ENCODE measurements around the gene ZBED2. TPM values are rescaled to one million over a fixed set of nuclear protein-coding genes. Genes with fewer than 3 reads are reported as not detected.

ZBED2 gene
- total and polyA plus RNA-seq, 8 donors, result 1.5 TPM; not detected in 7

DNA sequence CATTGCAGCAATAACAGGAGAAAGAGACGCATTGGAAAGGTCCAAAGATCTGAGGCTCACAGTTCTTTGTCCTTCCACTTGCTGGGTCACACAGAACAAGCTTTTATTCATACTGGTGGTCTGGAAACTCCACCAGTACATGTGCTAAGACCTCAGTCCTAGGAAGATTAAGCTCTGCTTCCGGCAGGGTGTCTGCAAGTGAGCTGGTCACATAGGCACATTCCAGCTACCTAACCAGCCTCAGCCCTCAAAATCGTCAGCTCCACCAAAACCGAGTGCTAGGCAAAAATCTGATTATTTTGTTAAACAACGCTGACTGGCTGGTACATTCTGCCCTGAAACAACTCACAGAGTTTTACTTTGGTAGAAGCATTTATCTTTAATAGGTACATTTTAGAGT lies 2.2 kb downstream of the ZBED2 start:
- Histone ChIP-seq H3K9me3 (no peaks in the 10 kb centered on the region), H3K27me3 (no peaks in the 10 kb centered on the region), H3K27ac (no peak overlapping the region), H3K36me3 (no peaks in the 10 kb centered on the region), H3K4me1 (peaks cover 0 to 6% (median 0%) of the 10 kb centered on the region in 4 donors), H3K4me3 (no peak overlapping the region)
- intact Hi-C loops (cut with DNase I; ENCODE audit: low total_unique reads), result no loop called here
- no peak for DNase-seq
- WGBS, 5 donors, result 33 to 63% (median 47%) methylated on average over 5 of the region's 5 CpGs
- TF ChIP-seq EP300 (IDR thresholded peaks at IDR 0.05), result no peak
- no peak for TF ChIP-seq POLR2AphosphoS5 (IDR thresholded peaks at IDR 0.05)
- no peak for TF ChIP-seq POLR2A (IDR thresholded peaks at IDR 0.05)
- TF ChIP-seq CTCF (IDR thresholded peaks at IDR 0.05), result no peak

GRCh38 chr3:111592143-111592542 lies 3.0 kb downstream of the ZBED2 start:
- Histone ChIP-seq H3K4me1 (peaks cover 0 to 6% (median 0%) of the 10 kb centered on the region in 4 donors), H3K27ac (no peak overlapping the region), H3K4me3 (no peak overlapping the region), H3K36me3 (no peaks in the 10 kb centered on the region), H3K27me3 (no peaks in the 10 kb centered on the region), H3K9me3 (no peaks in the 10 kb centered on the region)
- TF ChIP-seq POLR2A (IDR thresholded peaks at IDR 0.05), result no peak
- no peak for TF ChIP-seq POLR2AphosphoS5 (IDR thresholded peaks at IDR 0.05)
- no peak for TF ChIP-seq EP300 (IDR thresholded peaks at IDR 0.05)
- TF ChIP-seq CTCF (IDR thresholded peaks at IDR 0.05), result no peak
- DNase-seq, result no peak
- intact Hi-C loops (cut with DNase I; ENCODE audit: low total_unique reads), result no loop called here

GRCh38 chr3:111591555-111591954 lies 3.6 kb downstream of the ZBED2 start:
- Histone ChIP-seq H3K4me3 (no peak overlapping the region), H3K27ac (no peak overlapping the region), H3K27me3 (no peaks in the 10 kb centered on the region), H3K36me3 (no peaks in the 10 kb centered on the region), H3K4me1 (peaks cover 0 to 6% (median 0%) of the 10 kb centered on the region in 4 donors), H3K9me3 (no peaks in the 10 kb centered on the region)
- TF ChIP-seq CTCF (IDR thresholded peaks at IDR 0.05) (no peak), POLR2A (IDR thresholded peaks at IDR 0.05) (no peak), POLR2AphosphoS5 (IDR thresholded peaks at IDR 0.05) (no peak)
- WGBS, 5 donors, result 73 to 84% (median 77%) methylated on average over 3 of the region's 3 CpGs
- DNase-seq, result no peak
- intact Hi-C loops (cut with DNase I; ENCODE audit: low total_unique reads), result no loop called here

GRCh38 chr3:111590143-111590491 lies 5.0 kb downstream of the ZBED2 start:
- TF ChIP-seq CTCF (IDR thresholded peaks at IDR 0.05) (no peak), POLR2A (IDR thresholded peaks at IDR 0.05) (no peak), POLR2AphosphoS5 (IDR thresholded peaks at IDR 0.05) (no peak), EP300 (IDR thresholded peaks at IDR 0.05) (no peak)
- H3K27ac ChIP-seq, result no peak overlapping the region
- no peak for DNase-seq
- no peaks in the 10 kb centered on the region for H3K27me3 ChIP-seq
- H3K4me1 ChIP-seq, result peaks cover 0 to 6% (median 0%) of the 10 kb centered on the region in 4 donors
- no peaks in the 10 kb centered on the region for H3K9me3 ChIP-seq
- H3K4me3 ChIP-seq, result no peak overlapping the region
- no peaks in the 10 kb centered on the region for H3K36me3 ChIP-seq
- 90 to 100% (median 97%) methylated on average over 1 of the region's 1 CpG for WGBS, 5 donors
- intact Hi-C loops (cut with DNase I; ENCODE audit: low total_unique reads), result no loop called here

All from stomach (tissue), 9 donors.